Gastrocnemius medialis (tissue), 4 donors: ENCODE measurements around the gene PPP1R8. TPM values are rescaled to one million over a fixed set of nuclear protein-coding genes. Genes with fewer than 3 reads are reported as not detected.

Experiments used
- ATAC-seq, 2 donors: fragments of 150-250 bp; one replicate each; pipeline ENCODE4 v1.9.1; 2016
- DNase-seq, 2 donors: peaks; one replicate each; pipeline ENCODE4 v3.0.0-alpha.2; 2019
- H3K27ac ChIP-seq, 4 donors: fragments of 200-600 bp; sonication (generic); 1 replicate in 1 of 4; 2 replicates in 3 of 4; pipeline ENCODE4 v1.5.1; 2016 to 2018; ENCODE audit warnings: mild to moderate bottlenecking in 2 of 4, moderate library complexity in 1 of 4
- H3K27me3 ChIP-seq, 3 donors: fragments of 200-600 bp; sonication (generic) in 2 of 3; 1 replicate in 1 of 3; 2 replicates in 2 of 3; pipeline versions ENCODE4 v1.5.1 to v1.6.0; 2016 to 2019; ENCODE audit warnings: mild to moderate bottlenecking in 1 of 3, moderate library complexity in 1 of 3
- H3K36me3 ChIP-seq, 2 donors: fragments of 200-600 bp; sonication (generic) in 1 of 2; one replicate each; pipeline ENCODE4 v1.5.1; 2017 to 2018
- H3K4me1 ChIP-seq, 2 donors: fragments of 200-600 bp; sonication (generic) in 1 of 2; one replicate each; pipeline ENCODE4 v1.5.1; 2016 to 2017; ENCODE audit warnings: mild to moderate bottlenecking in 2 of 2
- H3K4me3 ChIP-seq, 4 donors: fragments of 200-600 bp; sonication (generic) in 3 of 4; 1 replicate in 1 of 4; 2 replicates in 3 of 4; pipeline ENCODE4 v1.5.1; 2016 to 2019; ENCODE audit warnings: mild to moderate bottlenecking in 2 of 4
- H3K9me3 ChIP-seq, 3 donors: fragments of 200-600 bp; sonication (generic) in 2 of 3; 1 replicate in 1 of 3; 2 replicates in 2 of 3; pipeline ENCODE4 v1.5.1; 2016 to 2019
- POLR2A ChIP-seq, 2 donors: fragments of 450-650 bp; IDR thresholded peaks; one replicate each; pipeline ENCODE4 v1.6.1; 2017; ENCODE audit warnings: antibody characterized with exemption in 2 of 2, mild to moderate bottlenecking in 2 of 2, moderate library complexity in 2 of 2
- in situ Hi-C, 4 donors: fragments of 200-750 bp; cut with MboI; loops; one replicate each; pipeline versions ENCODE4 v1.15.0 to v1.8.0; 2017; ENCODE audit warnings: low sequenced_read_pairs in 4 of 4
- intact Hi-C: fragments of 100-400 bp; cut with DNase I; formaldehyde crosslinking; loops from one replicate; pipeline ENCODE4 v1.15.1; 2023; ENCODE audit warnings: low total_unique reads
- total RNA-seq, 4 donors: library from RNA; depleted of rRNA; stranded (reverse); fragments of >200 nt; gene quantifications; one replicate each; pipeline versions ENCODE4 v1.1.0 to v1.2.3, GENCODE V29; 2016
- TF ChIP-seq, protein P1 (sequence below), 5 experiments: fragments of 450-650 bp in 3 of 5; fragments of 200-600 bp in 2 of 5; sonication (generic) in 2 of 5; IDR thresholded peaks in 4 of 5; conservative IDR thresholded peaks in 1 of 5; 1 replicate in 4 of 5; 2 replicates in 1 of 5; pipeline ENCODE4 v1.5.1; 2016 to 2019; ENCODE audit warnings: antibody characterized with exemption in 5 of 5, mild to moderate bottlenecking in 3 of 5, moderate library complexity in 3 of 5

PPP1R8 gene
- total RNA-seq, 4 donors from 2014 or later = 18.0 to 27.3 (median 25.0) TPM

DNA sequence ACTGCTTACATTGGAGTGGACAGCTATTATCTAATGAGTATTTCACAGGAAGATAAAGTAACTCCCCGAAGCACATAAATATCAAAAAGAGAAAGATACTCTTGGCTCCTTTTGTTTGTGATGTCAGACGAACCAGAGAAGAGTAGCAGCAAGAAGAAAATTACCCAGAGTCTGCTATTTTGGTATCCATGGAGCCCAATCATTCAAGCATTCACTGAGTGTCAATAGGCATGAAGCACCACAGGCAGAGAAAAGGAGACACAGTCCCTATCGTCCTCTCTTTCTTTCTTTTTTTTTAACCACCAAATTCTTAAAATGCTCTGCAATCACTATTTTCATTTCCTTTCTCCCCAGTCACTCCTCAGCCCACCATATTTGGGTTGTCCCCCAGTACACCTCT, 63.9 kb downstream of the PPP1R8 start:
- Histone ChIP-seq H3K4me3 (no peak overlapping the region), H3K4me1 (no peaks in the 10 kb centered on the region), H3K36me3 (peaks cover 3 to 74% of the 10 kb centered on the region in 2 donors), H3K9me3 (no peaks in the 10 kb centered on the region), H3K27ac (no peak overlapping the region), H3K27me3 (no peaks in the 10 kb centered on the region)
- intact Hi-C loops (no loop called here), in situ Hi-C loops (no loop called here)
- DNase-seq (no peak), ATAC-seq (no peak)
- TF ChIP-seq, protein P1, sequence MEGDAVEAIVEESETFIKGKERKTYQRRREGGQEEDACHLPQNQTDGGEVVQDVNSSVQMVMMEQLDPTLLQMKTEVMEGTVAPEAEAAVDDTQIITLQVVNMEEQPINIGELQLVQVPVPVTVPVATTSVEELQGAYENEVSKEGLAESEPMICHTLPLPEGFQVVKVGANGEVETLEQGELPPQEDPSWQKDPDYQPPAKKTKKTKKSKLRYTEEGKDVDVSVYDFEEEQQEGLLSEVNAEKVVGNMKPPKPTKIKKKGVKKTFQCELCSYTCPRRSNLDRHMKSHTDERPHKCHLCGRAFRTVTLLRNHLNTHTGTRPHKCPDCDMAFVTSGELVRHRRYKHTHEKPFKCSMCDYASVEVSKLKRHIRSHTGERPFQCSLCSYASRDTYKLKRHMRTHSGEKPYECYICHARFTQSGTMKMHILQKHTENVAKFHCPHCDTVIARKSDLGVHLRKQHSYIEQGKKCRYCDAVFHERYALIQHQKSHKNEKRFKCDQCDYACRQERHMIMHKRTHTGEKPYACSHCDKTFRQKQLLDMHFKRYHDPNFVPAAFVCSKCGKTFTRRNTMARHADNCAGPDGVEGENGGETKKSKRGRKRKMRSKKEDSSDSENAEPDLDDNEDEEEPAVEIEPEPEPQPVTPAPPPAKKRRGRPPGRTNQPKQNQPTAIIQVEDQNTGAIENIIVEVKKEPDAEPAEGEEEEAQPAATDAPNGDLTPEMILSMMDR (IDR thresholded peaks at IDR 0.05 in 4 of 5, conservative IDR thresholded peaks at IDR 0.05 in 1 of 5) = no peak
- no peak for TF ChIP-seq POLR2A (IDR thresholded peaks at IDR 0.05)

Other genes starting within 250 kb of the PPP1R8 start
- gene AHDC1, start 226.6 kb upstream of the PPP1R8 start, total RNA-seq = 10 to 100 TPM; 22.2 to 57.9 (median 35.2) TPM
- gene FGR, start 195.6 kb upstream of the PPP1R8 start, total RNA-seq = 1 to 10 TPM; 1.3 to 5.8 (median 4.7) TPM
- gene IFI6, start 158.6 kb upstream of the PPP1R8 start, total RNA-seq = 10 to 100 TPM in 3 of 4 donors, 1 to 10 TPM in 1; 7.7 to 25.1 (median 14.5) TPM
- gene FAM76A, start 104.8 kb upstream of the PPP1R8 start, total RNA-seq = 10 to 100 TPM in 3 of 4 donors, 1 to 10 TPM in 1; 9.4 to 20.0 (median 15.5) TPM
- gene STX12, start 57.6 kb upstream of the PPP1R8 start, total RNA-seq = 10 to 100 TPM; 19.2 to 71.6 (median 31.2) TPM
- gene THEMIS2, start 41.8 kb downstream of the PPP1R8 start, total RNA-seq = 10 to 100 TPM in 1 of 4 donors, 1 to 10 TPM in 3; 2.3 to 10.8 (median 7.6) TPM
- gene RPA2, start 83.8 kb downstream of the PPP1R8 start, total RNA-seq = 10 to 100 TPM; 46.3 to 66.4 (median 52.8) TPM
- gene SMPDL3B, start 104.2 kb downstream of the PPP1R8 start, total RNA-seq = under 1 TPM in 1 of 4 donors, not detected in 3; 0.29 TPM
- 1 to 10 TPM; 3.8 to 7.4 (median 5.4) TPM for gene XKR8, start 129.2 kb downstream of the PPP1R8 start, total RNA-seq